H9 (cell line): Measurements from ENCODE around the gene ARHGAP31. TPM values are rescaled to one million over a fixed set of nuclear protein-coding genes. Genes with fewer than 3 reads are reported as not detected.

Source experiments
- DNase-seq: peaks from one replicate; pipeline ENCODE4 v3.0.0-alpha.2; 2017
- H2AFZ ChIP-seq: one replicate; pipeline ENCODE4 v1.6.1; 2013; ENCODE audit warnings: mild to moderate bottlenecking, low read length, control low read depth, moderate library complexity
- H2AK5ac ChIP-seq: 2 replicates; pipeline ENCODE4 v1.6.1; 2013; ENCODE audit warnings: low read length, control low read depth, mixed read lengths; ENCODE audit not compliant: insufficient read length
- H2BK120ac ChIP-seq: one replicate; pipeline ENCODE4 v1.6.1; 2013; ENCODE audit warnings: low read depth, mild to moderate bottlenecking, low read length, control low read depth, inconsistent platforms; ENCODE audit not compliant: poor library complexity, severe bottlenecking
- H2BK12ac ChIP-seq: 2 replicates; pipeline ENCODE4 v1.6.1; 2013; ENCODE audit warnings: low read length, control low read depth, mixed read lengths, low read depth; ENCODE audit not compliant: insufficient read length
- H2BK15ac ChIP-seq: 2 replicates; pipeline ENCODE4 v1.6.1; 2013; ENCODE audit warnings: low read depth, low read length, control low read depth
- H2BK20ac ChIP-seq: one replicate; pipeline ENCODE4 v1.6.1; 2013; ENCODE audit warnings: low read depth, mild to moderate bottlenecking, low read length, control low read depth, inconsistent platforms; ENCODE audit not compliant: poor library complexity, severe bottlenecking
- H2BK5ac ChIP-seq: 2 replicates; pipeline ENCODE4 v1.6.1; 2013; ENCODE audit warnings: low read length, control low read depth, mixed read lengths; ENCODE audit not compliant: insufficient read length
- H3K14ac ChIP-seq: 2 replicates; pipeline ENCODE4 v1.6.1; 2013; ENCODE audit warnings: low read length, control low read depth; ENCODE audit not compliant: insufficient read depth
- H3K18ac ChIP-seq: 2 replicates; pipeline ENCODE4 v1.6.1; 2013; ENCODE audit warnings: low read depth, mild to moderate bottlenecking, mixed read lengths, low read length, control low read depth; ENCODE audit not compliant: insufficient read length
- H3K23ac ChIP-seq: 2 replicates; pipeline ENCODE4 v1.6.1; 2013; ENCODE audit warnings: low read length, control low read depth, mixed read lengths, low read depth; ENCODE audit not compliant: insufficient read length
- H3K23me2 ChIP-seq: 2 replicates; pipeline ENCODE4 v1.6.1; 2013; ENCODE audit warnings: low read depth, mild to moderate bottlenecking, mixed read lengths, low read length, control low read depth; ENCODE audit not compliant: insufficient read length, poor library complexity, severe bottlenecking
- H3K27ac ChIP-seq: 2 replicates; pipeline ENCODE4 v1.5.1; 2013; ENCODE audit warnings: low read length, control low read depth, mixed read lengths, low read depth; ENCODE audit not compliant: insufficient read length
- H3K27me3 ChIP-seq: 2 replicates; pipeline ENCODE4 v1.6.1; 2013; ENCODE audit warnings: low read length, control low read depth, inconsistent platforms; ENCODE audit not compliant: insufficient read depth
- H3K4ac ChIP-seq: 2 replicates; pipeline ENCODE4 v1.6.1; 2013; ENCODE audit warnings: low read depth, mild to moderate bottlenecking, control low read depth, inconsistent platforms, low read length, moderate library complexity
- H3K4me1 ChIP-seq: 2 replicates; pipeline ENCODE4 v1.6.1; 2013; ENCODE audit warnings: low read length, control low read depth, inconsistent platforms; ENCODE audit not compliant: insufficient read depth
- H3K4me2 ChIP-seq: 2 replicates; pipeline ENCODE4 v1.6.1; 2013; ENCODE audit warnings: low read length, control low read depth, mixed read lengths; ENCODE audit not compliant: insufficient read length, insufficient read depth
- H3K56ac ChIP-seq: 2 replicates; pipeline ENCODE4 v1.6.1; 2013; ENCODE audit warnings: low read depth, mild to moderate bottlenecking, mixed read lengths, low read length, control low read depth; ENCODE audit not compliant: insufficient read length
- H3K79me1 ChIP-seq: 2 replicates; pipeline ENCODE4 v1.6.1; 2013; ENCODE audit warnings: low read depth, mild to moderate bottlenecking, moderate library complexity, low read length, control low read depth, inconsistent platforms; ENCODE audit not compliant: insufficient read depth, poor library complexity, severe bottlenecking
- H3K79me2 ChIP-seq: 2 replicates; pipeline ENCODE4 v1.6.1; 2013; ENCODE audit warnings: low read length, control low read depth, inconsistent platforms; ENCODE audit not compliant: insufficient read depth
- H3K9ac ChIP-seq: 2 replicates; pipeline ENCODE4 v1.6.1; 2013; ENCODE audit warnings: low read length, control low read depth, mixed read lengths; ENCODE audit not compliant: insufficient read length; ENCODE audit errors: extremely low read depth
- H3K9me3 ChIP-seq: one replicate; pipeline ENCODE4 v1.6.1; 2013; ENCODE audit warnings: low read depth, low read length, inconsistent platforms; ENCODE audit not compliant: control insufficient read depth
- H3T11ph ChIP-seq: one replicate; pipeline ENCODE4 v1.6.1; 2013; ENCODE audit warnings: mild to moderate bottlenecking, low read length, control low read depth, inconsistent platforms
- H4K20me1 ChIP-seq: one replicate; pipeline ENCODE4 v1.6.1; 2013; ENCODE audit not compliant: control insufficient read depth, insufficient read length, insufficient read depth
- H4K5ac ChIP-seq: 2 replicates; pipeline ENCODE4 v1.6.1; 2013; ENCODE audit warnings: low read depth, mild to moderate bottlenecking, mixed read lengths, low read length, control low read depth; ENCODE audit not compliant: insufficient read length
- H4K8ac ChIP-seq: replicated peaks from 2 replicates; pipeline ENCODE4 v1.6.1; 2013; ENCODE audit warnings: low read length, control low read depth, mixed read lengths, low read depth; ENCODE audit not compliant: insufficient read length
- H4K91ac ChIP-seq: 2 replicates; pipeline ENCODE4 v1.6.1; 2013; ENCODE audit warnings: low read depth, mild to moderate bottlenecking, moderate library complexity, mixed read lengths, low read length, control low read depth; ENCODE audit not compliant: insufficient read length
- H3K27ac Mint-ChIP-seq, 3 experiments: 2 replicates in 2 of 3; 3 replicates in 1 of 3; pipeline ENCODE4 v1.8.0; 2020 to 2021; ENCODE audit warnings: mixed read lengths in 3 of 3, mild to moderate bottlenecking in 1 of 3, moderate library complexity in 1 of 3
- H3K27me3 Mint-ChIP-seq: 2 replicates; pipeline ENCODE4 v1.8.0; 2021; ENCODE audit warnings: low read depth, mild to moderate bottlenecking, moderate library complexity, mixed read lengths
- H3K36me3 Mint-ChIP-seq, 3 experiments: 2 replicates in 2 of 3; 3 replicates in 1 of 3; pipeline ENCODE4 v1.8.0; 2020 to 2021; ENCODE audit warnings: low read depth in 3 of 3, mixed read lengths in 3 of 3; ENCODE audit not compliant: insufficient read depth in 1 of 3
- H3K4me1 Mint-ChIP-seq, 2 experiments: 2 replicates each; pipeline ENCODE4 v1.8.0; 2020; ENCODE audit warnings: mixed read lengths in 2 of 2
- H3K4me3 Mint-ChIP-seq, 2 experiments: 2 replicates in 1 of 2; 3 replicates in 1 of 2; pipeline ENCODE4 v1.8.0; 2020 to 2021; ENCODE audit warnings: mild to moderate bottlenecking in 2 of 2, mixed read lengths in 2 of 2, moderate library complexity in 1 of 2
- H3K9me3 Mint-ChIP-seq, 2 experiments: 2 replicates in 1 of 2; 3 replicates in 1 of 2; pipeline ENCODE4 v1.8.0; 2020; ENCODE audit warnings: mild to moderate bottlenecking in 2 of 2, mixed read lengths in 2 of 2, moderate library complexity in 1 of 2
- CTCF ChIP-seq: fragments of 200-600 bp; sonication (generic); conservative IDR thresholded peaks from 3 replicates; pipeline ENCODE4 v1.8.0; 2021; ENCODE audit warnings: antibody characterized with exemption, mild to moderate bottlenecking
- WGBS: extraction: QIAGEN DNeasy Blood & Tissue Kit; methylation state at CpG from one replicate; pipeline ENCODE4 v1.1.7; 2013; ENCODE audit warnings: missing lambda C conversion rate, low lambda C conversion rate, mixed read lengths; ENCODE audit not compliant: insufficient read length; ENCODE audit errors: extremely low coverage; 5-methylcytosine and 5-hydroxymethylcytosine counted together
- total RNA-seq: library from RNA; stranded (reverse); gene quantifications from 2 replicates; pipeline ENCODE4 v1.2.1, GENCODE V29; 2021

The ARHGAP31 gene
- total RNA-seq, 1 experiment from 2014 or later: 2.2 TPM

- no peaks in the 10 kb centered on the region for H3K9me3 ChIP-seq
- H3K4me1 Mint-ChIP-seq: peaks cover 23 to 26% of the 10 kb centered on the region in 2 experiments
- peaks cover 5% of the 10 kb centered on the region for H3K79me1 ChIP-seq
- TF ChIP-seq CTCF: no peak
- H3K27me3 ChIP-seq: no peaks in the 10 kb centered on the region
- no peaks in the 10 kb centered on the region for H4K20me1 ChIP-seq
- no peak overlapping the region for H2BK5ac ChIP-seq
- no peak overlapping the region for H2AFZ ChIP-seq
- peak overlapping the region; percentile 73 to 98 (median 88); a peak in 4 of 7 replicates for H3K27ac Mint-ChIP-seq
- H4K91ac ChIP-seq: no peak overlapping the region
- DNase-seq: no peak
- H3K9me3 Mint-ChIP-seq: no peaks in the 10 kb centered on the region; a peak in 1 of 5 replicates
- H3K36me3 Mint-ChIP-seq: peaks cover 2 to 16% (median 15%) of the 10 kb centered on the region in 3 experiments
- H3K4me1 ChIP-seq: peaks cover 3% of the 10 kb centered on the region; the same call in 1 of the 2 replicates
- peak overlapping the region; percentile 18 for H3K9ac ChIP-seq
- H3K4me2 ChIP-seq: peak overlapping the region; percentile 86
- H3K4ac ChIP-seq: no peak overlapping the region
- no peak overlapping the region for H2BK20ac ChIP-seq
- H3K4me3 Mint-ChIP-seq: peak overlapping the region; percentile 83 to 96
- no peak overlapping the region for H3T11ph ChIP-seq
- H3K27ac ChIP-seq: no peak overlapping the region
- H3K23ac ChIP-seq: no peak overlapping the region
- WGBS: no CpG with 5 or more reads among the region's 2 CpGs
- H2BK120ac ChIP-seq: no peak overlapping the region
- H3K23me2 ChIP-seq: peaks cover 4% of the 10 kb centered on the region
- H3K56ac ChIP-seq: no peak overlapping the region
- H2AK5ac ChIP-seq: no peak overlapping the region
- H3K27me3 Mint-ChIP-seq: no peaks in the 10 kb centered on the region; the same call in 1 of the 2 replicates
- H3K18ac ChIP-seq: no peak overlapping the region
- H2BK15ac ChIP-seq: no peak overlapping the region
- no peak overlapping the region for H3K14ac ChIP-seq
- H3K79me2 ChIP-seq: peaks cover 1% of the 10 kb centered on the region; the same call in 1 of the 2 replicates
- H4K8ac ChIP-seq: no peak overlapping the region
- H2BK12ac ChIP-seq: no peak overlapping the region
- H4K5ac ChIP-seq: no peak overlapping the region
These were observed 173.9 kb downstream of the ARHGAP31 start for GRCh38 chr3:119468041-119468440.
